Measurements from ENCODE around the gene RAET1G.
"Not testable (repeated sequence)": the region's sequence is repeated elsewhere in the genome, so short reads cannot be mapped to it uniquely, and the experiment has no call there.

The RAET1G gene

GRCh38 chr6:149933036-149933435, 10.1 kb upstream of the RAET1G start:
- peak; percentile 6 for DNase-seq

GRCh38 chr6:149931501-149931900, 8.6 kb upstream of the RAET1G start:
- no peak for DNase-seq

- DNase-seq = peak; percentile 30
Observed at GRCh38 chr6:149929422-149929821, 6.5 kb upstream of the RAET1G start.

- DNase-seq = not testable (repeated sequence)
Observed at GRCh38 chr6:149927025-149927424, 4.1 kb upstream of the RAET1G start.

GRCh38 chr6:149925974-149926777, 3.3 kb upstream of the RAET1G start:
- peak; percentile 76 for DNase-seq

GRCh38 chr6:149925253-149925973, 2.5 kb upstream of the RAET1G start:
- peak; percentile 25 for DNase-seq

GRCh38 chr6:149924933-149925252, 2.0 kb upstream of the RAET1G start:
- DNase-seq = peak; percentile 19

GRCh38 chr6:149924206-149924932, 1.4 kb upstream of the RAET1G start:
- DNase-seq = peak; percentile 16

GRCh38 chr6:149923327-149923986, 536 bp upstream of the RAET1G start:
- DNase-seq = no peak

- DNase-seq = peak; percentile 20
Observed at GRCh38 chr6:149922091-149922490, 830 bp downstream of the RAET1G start.

- peak; percentile 6 for DNase-seq
Observed at GRCh38 chr6:149921361-149921760, 1.6 kb downstream of the RAET1G start.

- peak; percentile 13 for DNase-seq
Observed at GRCh38 chr6:149919834-149920225, 3.1 kb downstream of the RAET1G start.

GRCh38 chr6:149919126-149919833, 3.6 kb downstream of the RAET1G start:
- DNase-seq = not testable (repeated sequence)

GRCh38 chr6:149918151-149918905, 4.6 kb downstream of the RAET1G start:
- DNase-seq = peak; percentile 8

- no peak for DNase-seq
Observed at GRCh38 chr6:149917679-149918078, 5.2 kb downstream of the RAET1G start.

GRCh38 chr6:149915970-149916865, 6.7 kb downstream of the RAET1G start:
- DNase-seq = peak; percentile 8

- DNase-seq = no peak
Observed at GRCh38 chr6:149913540-149914240, 9.2 kb downstream of the RAET1G start.

GRCh38 chr6:149913085-149913484, 9.8 kb downstream of the RAET1G start:
- DNase-seq = no peak

GRCh38 chr6:149912680-149913079, 10.2 kb downstream of the RAET1G start:
- not testable (repeated sequence) for DNase-seq

- DNase-seq = no peak
Observed at GRCh38 chr6:149910721-149911151, 12.2 kb downstream of the RAET1G start.

Data from activated T-cell treated with anti-CD3 and anti-CD28 coated beads, Interleukin-2, amount 50 U/mL, for 1 hour (primary cell).